H1 (cell line): ENCODE measurements around the gene STK11. TPM values are rescaled to one million over a fixed set of nuclear protein-coding genes. Genes with fewer than 3 reads are reported as not detected.

Experiments
- ASH2L ChIP-seq: fragments of 200-600, 300-600 bp; sonication (generic); IDR thresholded peaks from one replicate; pipeline ENCODE4 v1.7.1; 2017; ENCODE audit warnings: low read length
- CHD1 ChIP-seq: IDR thresholded peaks from 2 replicates; pipeline ENCODE4 v1.6.1; 2012; ENCODE audit warnings: low read depth, low read length, improper control_type of control experiment
- CHD2 ChIP-seq: IDR thresholded peaks from 2 replicates; pipeline ENCODE4 v1.6.1; 2012; ENCODE audit warnings: low read length, improper control_type of control experiment
- EP300 ChIP-seq, 2 experiments: IDR thresholded peaks; 1 replicate in 1 of 2; 2 replicates in 1 of 2; pipeline ENCODE4 v1.6.1; 2011 to 2012; ENCODE audit warnings: low read depth in 2 of 2, low read length in 2 of 2, mild to moderate bottlenecking in 2 of 2, borderline replicate concordance in 1 of 2, inconsistent platforms in 1 of 2, moderate library complexity in 1 of 2
- EZH2 ChIP-seq: fragments of 200-600 bp; sonication (generic); IDR thresholded peaks from 2 replicates; pipeline ENCODE4 v1.7.1; 2012; ENCODE audit warnings: low read depth, mild to moderate bottlenecking, moderate library complexity, low read length, inconsistent platforms; ENCODE audit not compliant: severe bottlenecking
- GTF2F1 ChIP-seq: IDR thresholded peaks from 2 replicates; pipeline ENCODE4 v1.6.1; 2012; ENCODE audit warnings: low read depth, low read length, improper control_type of control experiment, borderline replicate concordance
- HDAC2 ChIP-seq, 2 experiments: fragments of 300-600 bp in 1 of 2; sonication (generic) in 1 of 2; IDR thresholded peaks; 2 replicates each; pipeline ENCODE4 v1.6.1; 2011 to 2012; ENCODE audit warnings: low read depth in 2 of 2, low read length in 2 of 2, mild to moderate bottlenecking in 2 of 2, moderate library complexity in 2 of 2, borderline replicate concordance in 1 of 2, inconsistent platforms in 1 of 2
- JUN ChIP-seq: IDR thresholded peaks from 2 replicates; pipeline ENCODE4 v1.6.1; 2011; ENCODE audit warnings: low read depth, mild to moderate bottlenecking, improper control_type of control experiment, low read length
- SP1 ChIP-seq: IDR thresholded peaks from 2 replicates; pipeline ENCODE4 v1.6.1; 2011; ENCODE audit warnings: low read depth, low read length
- SP2 ChIP-seq: IDR thresholded peaks from 2 replicates; pipeline ENCODE4 v1.6.1; 2012; ENCODE audit warnings: mild to moderate bottlenecking, low read length, inconsistent platforms
- SUZ12 ChIP-seq: fragments of 200-600 bp; sonication (generic); IDR thresholded peaks from 2 replicates; pipeline ENCODE4 v1.6.1; 2012; ENCODE audit warnings: mild to moderate bottlenecking, inconsistent platforms, low read length, moderate library complexity, mixed read lengths
- TAF1 ChIP-seq: IDR thresholded peaks from 2 replicates; pipeline ENCODE4 v1.6.1; 2011; ENCODE audit warnings: mild to moderate bottlenecking, low read depth, low read length
- TAF7 ChIP-seq: optimal IDR thresholded peaks from 2 replicates; pipeline ENCODE3; 2011; ENCODE audit warnings: low read depth, mild to moderate bottlenecking, inconsistent platforms, low read length, moderate library complexity, borderline replicate concordance
- TCF12 ChIP-seq: IDR thresholded peaks from 2 replicates; pipeline ENCODE4 v1.6.1; 2011; ENCODE audit warnings: low read depth, mild to moderate bottlenecking, low read length
- ZNF274 ChIP-seq: IDR thresholded peaks from 2 replicates; pipeline ENCODE4 v1.7.0; 2012; ENCODE audit warnings: low read length, borderline replicate concordance; ENCODE audit errors: extremely low read depth
- polyA plus RNA-seq, 7 experiments: library from polyadenylated mRNA; depleted of rRNA in 3 of 7; stranded (reverse) in 5 of 7; unstranded in 2 of 7; fragments of >200 nt in 5 of 7; fragments of 200-250 nt in 2 of 7; gene quantifications; 1 replicate in 5 of 7; 2 replicates in 1 of 7; 4 replicates in 1 of 7; pipeline versions ENCODE4 v1.2.1 to v1.2.3, GENCODE V29; 2011 to 2013; ENCODE audit warnings: missing spikeins in 2 of 7, mixed read lengths in 2 of 7
- total RNA-seq: library from RNA; stranded (reverse); fragmentation: NEBNext Ultra II Directional; extraction: Animal tissue kit (Norgen Biotek cat#: 25700); gene quantifications from 2 replicates; pipeline ENCODE4 v1.2.1, GENCODE V29; 2021
- TF ChIP-seq, protein P1 (sequence below), 3 experiments: IDR thresholded peaks; 1 replicate in 2 of 3; 2 replicates in 1 of 3; pipeline versions ENCODE4 v1.5.1 to v1.6.1; 2011; ENCODE audit warnings: low read length in 3 of 3, mild to moderate bottlenecking in 3 of 3, inconsistent platforms in 2 of 3, low read depth in 1 of 3, moderate library complexity in 1 of 3; ENCODE audit not compliant: insufficient read depth in 1 of 3; ENCODE audit errors: control extremely low read depth in 1 of 3
- TF ChIP-seq, protein P2 (sequence below): IDR thresholded peaks from 2 replicates; pipeline ENCODE4 v1.6.1; 2011; ENCODE audit warnings: low read depth, mild to moderate bottlenecking, low read length; ENCODE audit not compliant: insufficient read depth
- TF ChIP-seq, protein P3 (sequence below): IDR thresholded peaks from 2 replicates; pipeline ENCODE4 v1.6.1; 2011; ENCODE audit warnings: low read length, improper control_type of control experiment
- TF ChIP-seq, protein P4 (sequence below): IDR thresholded peaks from 2 replicates; pipeline ENCODE4 v1.6.1; 2012; ENCODE audit warnings: inconsistent platforms

The STK11 gene
- total and polyA plus RNA-seq, 2 of the 8 experiments (the other 6 are each of a cell fraction or from before 2014, with no cell fraction given) = 45.3 to 70.7 TPM

DNA sequence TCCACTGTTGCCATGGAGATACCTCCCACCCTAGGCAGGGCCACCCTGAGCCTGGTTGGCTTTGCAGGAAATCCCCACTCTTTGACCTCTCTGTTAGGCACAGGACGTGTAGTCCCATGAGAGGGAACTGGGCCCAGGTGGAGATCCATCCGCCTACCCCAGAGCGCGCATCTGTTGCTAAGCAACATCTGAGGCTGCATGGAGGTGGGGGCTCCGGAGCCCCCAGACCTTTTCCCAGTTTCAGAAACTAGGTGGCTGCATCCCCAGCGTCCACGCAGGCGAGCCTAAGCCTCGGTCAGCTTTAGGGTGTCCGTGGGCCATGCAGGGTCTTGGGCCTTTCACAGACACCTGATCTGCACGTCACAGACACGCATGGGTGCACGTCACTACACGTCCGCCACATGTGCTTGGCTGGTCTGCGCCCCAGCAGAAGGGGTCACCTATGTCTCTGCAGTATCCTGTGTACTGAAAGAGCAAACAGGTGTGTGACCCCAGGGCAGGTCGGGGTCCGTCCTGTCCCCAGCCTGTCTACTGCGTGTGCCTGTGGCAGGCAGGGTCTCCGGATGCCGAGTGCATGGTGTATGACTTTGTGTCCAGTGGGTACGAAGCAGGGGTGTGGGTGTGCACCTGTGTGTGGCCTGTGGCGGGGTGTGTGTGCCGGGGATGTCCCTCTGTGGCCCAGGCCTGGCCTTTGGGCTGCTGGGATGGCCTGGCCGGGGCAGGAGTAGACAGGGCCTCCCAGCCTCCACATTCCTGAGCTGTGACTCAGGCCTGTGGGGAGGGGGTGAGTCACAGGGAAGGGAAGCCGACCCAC lies 59.4 kb downstream of the STK11 start (continued):
- TF ChIP-seq GTF2F1 = no peak
- TF ChIP-seq TAF7 = no peak
- 0 out of 2 replicates have a peak, but pooled peaks have one; percentile 45 for TF ChIP-seq TCF12
- no peak for TF ChIP-seq EP300 (IDR thresholded peaks at IDR 0.05; ENCODE audit: borderline replicate concordance in 1 of 2, low read depth in 2 of 2, low read length in 2 of 2)
- no peak for TF ChIP-seq SUZ12
- TF ChIP-seq, protein P1, sequence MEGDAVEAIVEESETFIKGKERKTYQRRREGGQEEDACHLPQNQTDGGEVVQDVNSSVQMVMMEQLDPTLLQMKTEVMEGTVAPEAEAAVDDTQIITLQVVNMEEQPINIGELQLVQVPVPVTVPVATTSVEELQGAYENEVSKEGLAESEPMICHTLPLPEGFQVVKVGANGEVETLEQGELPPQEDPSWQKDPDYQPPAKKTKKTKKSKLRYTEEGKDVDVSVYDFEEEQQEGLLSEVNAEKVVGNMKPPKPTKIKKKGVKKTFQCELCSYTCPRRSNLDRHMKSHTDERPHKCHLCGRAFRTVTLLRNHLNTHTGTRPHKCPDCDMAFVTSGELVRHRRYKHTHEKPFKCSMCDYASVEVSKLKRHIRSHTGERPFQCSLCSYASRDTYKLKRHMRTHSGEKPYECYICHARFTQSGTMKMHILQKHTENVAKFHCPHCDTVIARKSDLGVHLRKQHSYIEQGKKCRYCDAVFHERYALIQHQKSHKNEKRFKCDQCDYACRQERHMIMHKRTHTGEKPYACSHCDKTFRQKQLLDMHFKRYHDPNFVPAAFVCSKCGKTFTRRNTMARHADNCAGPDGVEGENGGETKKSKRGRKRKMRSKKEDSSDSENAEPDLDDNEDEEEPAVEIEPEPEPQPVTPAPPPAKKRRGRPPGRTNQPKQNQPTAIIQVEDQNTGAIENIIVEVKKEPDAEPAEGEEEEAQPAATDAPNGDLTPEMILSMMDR (IDR thresholded peaks at IDR 0.05; ENCODE audit: control extremely low read depth in 1 of 3, insufficient read depth in 1 of 3, low read depth in 1 of 3, low read length in 3 of 3) = no peak
- TF ChIP-seq, protein P2, sequence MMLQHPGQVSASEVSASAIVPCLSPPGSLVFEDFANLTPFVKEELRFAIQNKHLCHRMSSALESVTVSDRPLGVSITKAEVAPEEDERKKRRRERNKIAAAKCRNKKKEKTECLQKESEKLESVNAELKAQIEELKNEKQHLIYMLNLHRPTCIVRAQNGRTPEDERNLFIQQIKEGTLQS = peak; percentile 81
- no peak for TF ChIP-seq EZH2
- no peak for TF ChIP-seq SP2
- TF ChIP-seq, protein P3, sequence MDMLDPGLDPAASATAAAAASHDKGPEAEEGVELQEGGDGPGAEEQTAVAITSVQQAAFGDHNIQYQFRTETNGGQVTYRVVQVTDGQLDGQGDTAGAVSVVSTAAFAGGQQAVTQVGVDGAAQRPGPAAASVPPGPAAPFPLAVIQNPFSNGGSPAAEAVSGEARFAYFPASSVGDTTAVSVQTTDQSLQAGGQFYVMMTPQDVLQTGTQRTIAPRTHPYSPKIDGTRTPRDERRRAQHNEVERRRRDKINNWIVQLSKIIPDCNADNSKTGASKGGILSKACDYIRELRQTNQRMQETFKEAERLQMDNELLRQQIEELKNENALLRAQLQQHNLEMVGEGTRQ = no peak
- no peak for TF ChIP-seq HDAC2 (IDR thresholded peaks at IDR 0.05; ENCODE audit: borderline replicate concordance in 1 of 2, low read depth in 2 of 2, low read length in 2 of 2)
- peak; percentile 99 for TF ChIP-seq JUN
- no peak for TF ChIP-seq TAF1
- no peak for TF ChIP-seq ZNF274
- TF ChIP-seq CHD1 = no peak
- TF ChIP-seq ASH2L = peak; percentile 52
- TF ChIP-seq SP1 = 0 out of 2 replicates have a peak, but pooled peaks have one; percentile 23
- TF ChIP-seq CHD2 = no peak
- TF ChIP-seq, protein P4, sequence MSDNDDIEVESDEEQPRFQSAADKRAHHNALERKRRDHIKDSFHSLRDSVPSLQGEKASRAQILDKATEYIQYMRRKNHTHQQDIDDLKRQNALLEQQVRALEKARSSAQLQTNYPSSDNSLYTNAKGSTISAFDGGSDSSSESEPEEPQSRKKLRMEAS = no peak; the same call in 1 of the 2 replicates
